GM23338 (cell line): ENCODE results near the gene ABCB8. TPM values are rescaled to one million over a fixed set of nuclear protein-coding genes. Genes with fewer than 3 reads are reported as not detected.

Experiments
- ATAC-seq: fragments of 200-7000 bp; cut with Tn5 transposase; 3 replicates; pipeline ENCODE4 v1.9.1; 2020
- DNase-seq: peaks from one replicate; pipeline ENCODE4 v3.0.0-alpha.2; 2015; ENCODE audit warnings: low spot score
- H2AFZ ChIP-seq: fragments of 200-600 bp; sonication (generic); 2 replicates; pipeline ENCODE4 v1.8.0; 2016; ENCODE audit warnings: antibody characterized with exemption, mild to moderate bottlenecking, moderate library complexity
- H3F3A ChIP-seq: fragments of 200-600 bp; sonication (generic); replicated peaks from 2 replicates; pipeline ENCODE4 v1.8.0; 2017; ENCODE audit warnings: antibody characterized with exemption, mixed run types, low read depth
- H3K27ac ChIP-seq: fragments of 200-600 bp; sonication (generic); 2 replicates; pipeline ENCODE4 v1.6.1; 2016; ENCODE audit warnings: low read depth
- H3K27me3 ChIP-seq: fragments of 200-600 bp; sonication (generic); 2 replicates; pipeline ENCODE4 v1.8.0; 2016; ENCODE audit warnings: mild to moderate bottlenecking, mixed run types, moderate library complexity; ENCODE audit not compliant: insufficient read depth
- H3K36me3 ChIP-seq: fragments of 200-600 bp; sonication (generic); 2 replicates; pipeline ENCODE4 v1.8.0; 2016; ENCODE audit warnings: mild to moderate bottlenecking; ENCODE audit not compliant: insufficient read depth
- H3K4me1 ChIP-seq: fragments of 200-600 bp; sonication (generic); 2 replicates; pipeline ENCODE4 v1.8.0; 2016; ENCODE audit warnings: mild to moderate bottlenecking, moderate library complexity; ENCODE audit not compliant: insufficient read depth
- H3K4me2 ChIP-seq: fragments of 200-600 bp; sonication (generic); 2 replicates; pipeline ENCODE4 v1.7.1; 2017; ENCODE audit warnings: mixed run types
- H3K4me3 ChIP-seq: fragments of 200-600 bp; sonication (generic); 2 replicates; pipeline ENCODE4 v1.6.1; 2016; ENCODE audit warnings: mixed run types
- H3K79me2 ChIP-seq: fragments of 200-600 bp; sonication (generic); replicated peaks from 2 replicates; pipeline ENCODE4 v1.8.0; 2017; ENCODE audit warnings: mild to moderate bottlenecking; ENCODE audit not compliant: insufficient read depth
- H3K9me2 ChIP-seq: fragments of 200-600 bp; sonication (generic); 2 replicates; pipeline ENCODE4 v1.8.0; 2017; ENCODE audit not compliant: insufficient read depth
- H4K20me1 ChIP-seq: fragments of 200-600 bp; sonication (generic); replicated peaks from 2 replicates; pipeline ENCODE4 v1.8.0; 2017; ENCODE audit warnings: mild to moderate bottlenecking; ENCODE audit not compliant: insufficient read depth
- H3K27ac Mint-ChIP-seq: 2 replicates; pipeline ENCODE4 v1.8.0; 2020; ENCODE audit warnings: inconsistent platforms, mild to moderate bottlenecking, moderate library complexity, mixed read lengths
- H3K27me3 Mint-ChIP-seq: 3 replicates; pipeline ENCODE4 v1.8.0; 2022; ENCODE audit warnings: low read depth, mild to moderate bottlenecking, moderate library complexity, mixed read lengths, inconsistent platforms; ENCODE audit not compliant: insufficient read depth, poor library complexity
- H3K36me3 Mint-ChIP-seq: 3 replicates; pipeline ENCODE4 v1.8.0; 2021; ENCODE audit warnings: low read depth, mild to moderate bottlenecking, inconsistent platforms, moderate library complexity, mixed read lengths
- H3K4me1 Mint-ChIP-seq: 3 replicates; pipeline ENCODE4 v1.8.0; 2020; ENCODE audit warnings: mild to moderate bottlenecking, inconsistent platforms, mixed read lengths
- H3K4me3 Mint-ChIP-seq: 3 replicates; pipeline ENCODE4 v1.8.0; 2021; ENCODE audit warnings: moderate library complexity, mild to moderate bottlenecking, inconsistent platforms, mixed read lengths
- H3K9me3 Mint-ChIP-seq: 3 replicates; pipeline ENCODE4 v1.8.0; 2020; ENCODE audit warnings: moderate library complexity, mild to moderate bottlenecking, inconsistent platforms, mixed read lengths
- EZH2 ChIP-seq: fragments of 200-600 bp; sonication (generic); IDR thresholded peaks from one replicate; pipeline ENCODE4 v1.8.0; 2017; ENCODE audit warnings: antibody characterized with exemption, mild to moderate bottlenecking, low read depth; ENCODE audit not compliant: unreplicated experiment
- EZH2phosphoT487 ChIP-seq: fragments of 200-600 bp; sonication (generic); IDR thresholded peaks from one replicate; pipeline ENCODE4 v1.8.1; 2018; ENCODE audit warnings: antibody characterized with exemption; ENCODE audit not compliant: unreplicated experiment
- JUNB ChIP-seq: IDR thresholded peaks from one replicate; pipeline ENCODE4 v1.6.1; 2016; ENCODE audit warnings: antibody characterized with exemption; ENCODE audit not compliant: unreplicated experiment
- POLR2AphosphoS5 ChIP-seq: IDR thresholded peaks from 2 replicates; pipeline ENCODE4 v1.6.1; 2016; ENCODE audit warnings: antibody characterized with exemption, low read depth
- STAT1 ChIP-seq: IDR thresholded peaks from one replicate; pipeline ENCODE4 v1.6.1; 2016; ENCODE audit warnings: antibody characterized with exemption; ENCODE audit not compliant: unreplicated experiment
- ZNF114 ChIP-seq: fragments of 250-450 bp; sonication (Bioruptor Pico); IDR thresholded peaks from 2 replicates; pipeline ENCODE4 v1.5.0; 2020; ENCODE audit warnings: mild to moderate bottlenecking, moderate library complexity
- ZNF331 ChIP-seq: fragments of 250-450 bp; sonication (Bioruptor Pico); IDR thresholded peaks from 2 replicates; pipeline ENCODE4 v1.5.0; 2020; ENCODE audit warnings: low read depth, mild to moderate bottlenecking, moderate library complexity
- polyA plus RNA-seq: library from polyadenylated mRNA; unstranded; fragments of >200 nt; fragmentation: Nextera tagmentation; extraction: Ambion mirVana; gene quantifications from 2 replicates; pipeline ENCODE4 v1.2.1, GENCODE V29; 2016
- total RNA-seq: library from RNA; depleted of rRNA; stranded (reverse); fragments of >200 nt; shearing (Covaris generic); gene quantifications from 2 replicates; pipeline ENCODE4 v1.2.3, GENCODE V29; 2014
- TF ChIP-seq, protein P1 (sequence below): IDR thresholded peaks from 2 replicates; pipeline ENCODE4 v1.6.1; 2016; ENCODE audit warnings: antibody characterized with exemption
- TF ChIP-seq, protein P2 (sequence below): fragments of 250-450 bp; sonication (Bioruptor Pico); IDR thresholded peaks from 2 replicates; pipeline ENCODE4 v1.5.0; 2020; ENCODE audit warnings: mild to moderate bottlenecking, moderate library complexity
- TF ChIP-seq, protein P3 (sequence below), 2 experiments: fragments of 200-600 bp in 1 of 2; sonication (generic) in 1 of 2; conservative IDR thresholded peaks; 2 replicates each; pipeline versions ENCODE4 v1.5.1 to v1.6.1; 2016 to 2017; ENCODE audit warnings: antibody characterized with exemption in 2 of 2, low read depth in 2 of 2, mild to moderate bottlenecking in 2 of 2, moderate library complexity in 1 of 2

The ABCB8 gene
- total and polyA plus RNA-seq, 2 experiments from 2014 or later: 11.4 to 27.1 TPM

DNA sequence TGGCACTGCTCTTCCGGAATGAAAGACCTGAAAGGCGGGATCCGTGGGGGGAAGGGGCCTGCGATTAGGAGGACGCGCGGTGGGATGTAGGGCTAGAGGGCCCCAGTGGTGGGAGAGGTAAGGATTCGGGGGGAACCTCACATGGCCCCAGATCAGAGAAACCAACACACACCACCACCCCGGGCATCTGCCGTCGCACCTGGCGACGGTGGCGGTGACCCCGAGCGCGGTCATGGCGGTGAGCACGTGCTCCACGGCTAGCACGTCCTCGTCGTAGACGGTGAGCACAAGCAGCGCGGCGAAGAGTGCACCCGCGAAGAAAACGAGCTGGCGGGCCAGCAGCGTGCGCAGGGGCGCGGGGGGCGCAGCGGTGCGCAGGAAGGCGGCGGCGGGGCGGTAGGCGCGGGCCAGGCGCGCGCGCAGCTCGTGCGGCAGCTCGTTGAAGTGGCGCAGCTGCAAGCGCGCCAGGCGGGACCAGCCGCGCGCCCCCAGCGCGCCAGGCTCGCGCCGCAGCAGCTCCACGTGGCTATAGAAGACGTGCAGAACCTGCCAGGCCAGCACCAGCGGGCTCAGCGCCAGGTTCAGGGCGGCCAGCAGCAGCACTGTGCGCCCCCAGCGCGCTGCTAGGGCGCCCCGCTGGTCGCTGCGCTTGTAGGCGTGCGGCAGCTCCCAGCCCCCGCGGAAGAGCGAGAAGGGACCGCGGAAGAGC, 9.7 kb upstream of the ABCB8 start:
- Histone ChIP-seq H2AFZ (peak overlapping the region; percentile 90), H3K27ac (no peak overlapping the region), H3K79me2 (no peaks in the 10 kb centered on the region), H3F3A (peaks cover 9% of the 10 kb centered on the region; the same call in 1 of the 2 replicates), H4K20me1 (no peaks in the 10 kb centered on the region), H3K4me3 (peak overlapping the region; percentile 47), H3K27me3 (peaks cover 49% of the 10 kb centered on the region), H3K9me2 (no peaks in the 10 kb centered on the region), H3K4me1 (peaks cover 14% of the 10 kb centered on the region), H3K36me3 (no peaks in the 10 kb centered on the region; the same call in 1 of the 2 replicates), H3K4me2 (peak overlapping the region; percentile 77)
- Mint-ChIP-seq H3K27me3 (peaks cover 54% of the 10 kb centered on the region), H3K4me3 (peak overlapping the region; percentile 66), H3K4me1 (peaks cover 30% of the 10 kb centered on the region), H3K36me3 (peaks cover 11% of the 10 kb centered on the region), H3K9me3 (peaks cover 4% of the 10 kb centered on the region; the same call in 2 of the 3 replicates), H3K27ac (no peak overlapping the region; the same call in 1 of the 2 replicates)
- DNase-seq (peak; percentile 65), ATAC-seq (peak; percentile 30)
- TF ChIP-seq ZNF114 (CRISPR knock-in tag): no peak
- TF ChIP-seq POLR2AphosphoS5: peak; percentile 1; the same call in 1 of the 2 replicates

DNA sequence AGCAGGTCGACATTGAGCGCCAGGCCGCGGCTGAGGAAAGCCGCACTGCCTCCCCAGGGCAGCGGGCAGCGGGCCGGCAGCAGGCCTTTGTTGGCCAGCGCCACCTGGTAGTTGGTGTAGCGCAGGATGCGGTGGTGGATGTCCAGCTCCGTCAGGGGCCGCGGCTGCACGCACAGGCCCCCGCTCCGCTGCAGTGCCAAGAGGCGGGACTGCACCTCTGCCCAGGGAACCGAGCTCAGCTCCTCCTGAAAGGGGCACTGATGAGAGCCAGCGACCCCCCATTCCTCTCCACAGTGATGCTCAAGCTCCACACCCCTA, 9.2 kb upstream of the ABCB8 start:
- H3K4me3 ChIP-seq: peak overlapping the region; percentile 47
- peaks cover 30% of the 10 kb centered on the region for H3K4me1 Mint-ChIP-seq
- H3K27me3 Mint-ChIP-seq: peaks cover 48% of the 10 kb centered on the region
- no peak for TF ChIP-seq STAT1
- TF ChIP-seq, protein P1, sequence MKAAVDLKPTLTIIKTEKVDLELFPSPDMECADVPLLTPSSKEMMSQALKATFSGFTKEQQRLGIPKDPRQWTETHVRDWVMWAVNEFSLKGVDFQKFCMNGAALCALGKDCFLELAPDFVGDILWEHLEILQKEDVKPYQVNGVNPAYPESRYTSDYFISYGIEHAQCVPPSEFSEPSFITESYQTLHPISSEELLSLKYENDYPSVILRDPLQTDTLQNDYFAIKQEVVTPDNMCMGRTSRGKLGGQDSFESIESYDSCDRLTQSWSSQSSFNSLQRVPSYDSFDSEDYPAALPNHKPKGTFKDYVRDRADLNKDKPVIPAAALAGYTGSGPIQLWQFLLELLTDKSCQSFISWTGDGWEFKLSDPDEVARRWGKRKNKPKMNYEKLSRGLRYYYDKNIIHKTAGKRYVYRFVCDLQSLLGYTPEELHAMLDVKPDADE: no peak
- TF ChIP-seq, protein P2, sequence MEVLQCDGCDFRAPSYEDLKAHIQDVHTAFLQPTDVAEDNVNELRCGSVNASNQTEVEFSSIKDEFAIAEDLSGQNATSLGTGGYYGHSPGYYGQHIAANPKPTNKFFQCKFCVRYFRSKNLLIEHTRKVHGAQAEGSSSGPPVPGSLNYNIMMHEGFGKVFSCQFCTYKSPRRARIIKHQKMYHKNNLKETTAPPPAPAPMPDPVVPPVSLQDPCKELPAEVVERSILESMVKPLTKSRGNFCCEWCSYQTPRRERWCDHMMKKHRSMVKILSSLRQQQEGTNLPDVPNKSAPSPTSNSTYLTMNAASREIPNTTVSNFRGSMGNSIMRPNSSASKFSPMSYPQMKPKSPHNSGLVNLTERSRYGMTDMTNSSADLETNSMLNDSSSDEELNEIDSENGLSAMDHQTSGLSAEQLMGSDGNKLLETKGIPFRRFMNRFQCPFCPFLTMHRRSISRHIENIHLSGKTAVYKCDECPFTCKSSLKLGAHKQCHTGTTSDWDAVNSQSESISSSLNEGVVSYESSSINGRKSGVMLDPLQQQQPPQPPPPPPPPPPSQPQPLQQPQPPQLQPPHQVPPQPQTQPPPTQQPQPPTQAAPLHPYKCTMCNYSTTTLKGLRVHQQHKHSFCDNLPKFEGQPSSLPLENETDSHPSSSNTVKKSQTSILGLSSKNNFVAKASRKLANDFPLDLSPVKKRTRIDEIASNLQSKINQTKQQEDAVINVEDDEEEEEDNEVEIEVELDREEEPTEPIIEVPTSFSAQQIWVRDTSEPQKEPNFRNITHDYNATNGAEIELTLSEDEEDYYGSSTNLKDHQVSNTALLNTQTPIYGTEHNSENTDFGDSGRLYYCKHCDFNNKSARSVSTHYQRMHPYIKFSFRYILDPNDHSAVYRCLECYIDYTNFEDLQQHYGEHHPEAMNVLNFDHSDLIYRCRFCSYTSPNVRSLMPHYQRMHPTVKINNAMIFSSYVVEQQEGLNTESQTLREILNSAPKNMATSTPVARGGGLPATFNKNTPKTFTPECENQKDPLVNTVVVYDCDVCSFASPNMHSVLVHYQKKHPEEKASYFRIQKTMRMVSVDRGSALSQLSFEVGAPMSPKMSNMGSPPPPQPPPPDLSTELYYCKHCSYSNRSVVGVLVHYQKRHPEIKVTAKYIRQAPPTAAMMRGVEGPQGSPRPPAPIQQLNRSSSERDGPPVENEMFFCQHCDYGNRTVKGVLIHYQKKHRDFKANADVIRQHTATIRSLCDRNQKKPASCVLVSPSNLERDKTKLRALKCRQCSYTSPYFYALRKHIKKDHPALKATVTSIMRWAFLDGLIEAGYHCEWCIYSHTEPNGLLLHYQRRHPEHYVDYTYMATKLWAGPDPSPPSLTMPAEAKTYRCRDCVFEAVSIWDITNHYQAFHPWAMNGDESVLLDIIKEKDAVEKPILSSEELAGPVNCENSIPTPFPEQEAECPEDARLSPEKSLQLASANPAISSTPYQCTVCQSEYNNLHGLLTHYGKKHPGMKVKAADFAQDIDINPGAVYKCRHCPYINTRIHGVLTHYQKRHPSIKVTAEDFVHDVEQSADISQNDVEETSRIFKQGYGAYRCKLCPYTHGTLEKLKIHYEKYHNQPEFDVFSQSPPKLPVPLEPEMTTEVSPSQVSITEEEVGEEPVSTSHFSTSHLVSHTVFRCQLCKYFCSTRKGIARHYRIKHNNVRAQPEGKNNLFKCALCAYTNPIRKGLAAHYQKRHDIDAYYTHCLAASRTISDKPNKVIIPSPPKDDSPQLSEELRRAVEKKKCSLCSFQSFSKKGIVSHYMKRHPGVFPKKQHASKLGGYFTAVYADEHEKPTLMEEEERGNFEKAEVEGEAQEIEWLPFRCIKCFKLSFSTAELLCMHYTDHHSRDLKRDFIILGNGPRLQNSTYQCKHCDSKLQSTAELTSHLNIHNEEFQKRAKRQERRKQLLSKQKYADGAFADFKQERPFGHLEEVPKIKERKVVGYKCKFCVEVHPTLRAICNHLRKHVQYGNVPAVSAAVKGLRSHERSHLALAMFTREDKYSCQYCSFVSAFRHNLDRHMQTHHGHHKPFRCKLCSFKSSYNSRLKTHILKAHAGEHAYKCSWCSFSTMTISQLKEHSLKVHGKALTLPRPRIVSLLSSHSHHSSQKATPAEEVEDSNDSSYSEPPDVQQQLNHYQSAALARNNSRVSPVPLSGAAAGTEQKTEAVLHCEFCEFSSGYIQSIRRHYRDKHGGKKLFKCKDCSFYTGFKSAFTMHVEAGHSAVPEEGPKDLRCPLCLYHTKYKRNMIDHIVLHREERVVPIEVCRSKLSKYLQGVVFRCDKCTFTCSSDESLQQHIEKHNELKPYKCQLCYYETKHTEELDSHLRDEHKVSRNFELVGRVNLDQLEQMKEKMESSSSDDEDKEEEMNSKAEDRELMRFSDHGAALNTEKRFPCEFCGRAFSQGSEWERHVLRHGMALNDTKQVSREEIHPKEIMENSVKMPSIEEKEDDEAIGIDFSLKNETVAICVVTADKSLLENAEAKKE: no peak
- TF ChIP-seq ZNF331 (CRISPR knock-in tag): no peak
- no peak for TF ChIP-seq JUNB
- no peak for TF ChIP-seq EZH2phosphoT487
- TF ChIP-seq EZH2: no peak
- TF ChIP-seq, protein P3, sequence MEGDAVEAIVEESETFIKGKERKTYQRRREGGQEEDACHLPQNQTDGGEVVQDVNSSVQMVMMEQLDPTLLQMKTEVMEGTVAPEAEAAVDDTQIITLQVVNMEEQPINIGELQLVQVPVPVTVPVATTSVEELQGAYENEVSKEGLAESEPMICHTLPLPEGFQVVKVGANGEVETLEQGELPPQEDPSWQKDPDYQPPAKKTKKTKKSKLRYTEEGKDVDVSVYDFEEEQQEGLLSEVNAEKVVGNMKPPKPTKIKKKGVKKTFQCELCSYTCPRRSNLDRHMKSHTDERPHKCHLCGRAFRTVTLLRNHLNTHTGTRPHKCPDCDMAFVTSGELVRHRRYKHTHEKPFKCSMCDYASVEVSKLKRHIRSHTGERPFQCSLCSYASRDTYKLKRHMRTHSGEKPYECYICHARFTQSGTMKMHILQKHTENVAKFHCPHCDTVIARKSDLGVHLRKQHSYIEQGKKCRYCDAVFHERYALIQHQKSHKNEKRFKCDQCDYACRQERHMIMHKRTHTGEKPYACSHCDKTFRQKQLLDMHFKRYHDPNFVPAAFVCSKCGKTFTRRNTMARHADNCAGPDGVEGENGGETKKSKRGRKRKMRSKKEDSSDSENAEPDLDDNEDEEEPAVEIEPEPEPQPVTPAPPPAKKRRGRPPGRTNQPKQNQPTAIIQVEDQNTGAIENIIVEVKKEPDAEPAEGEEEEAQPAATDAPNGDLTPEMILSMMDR (conservative IDR thresholded peaks at IDR 0.05; ENCODE audit: low read depth in 2 of 2): no peak; a peak in 1 of 4 replicates

More for the DNA sequence above, 9.2 kb upstream of the ABCB8 start:
- Histone ChIP-seq H3K4me2 (peak overlapping the region; percentile 77; the same call in 1 of the 2 replicates), H3F3A (peaks cover 8% of the 10 kb centered on the region; the same call in 1 of the 2 replicates), H2AFZ (peak overlapping the region; percentile 90), H3K27me3 (peaks cover 49% of the 10 kb centered on the region), H4K20me1 (no peaks in the 10 kb centered on the region), H3K79me2 (no peaks in the 10 kb centered on the region), H3K4me1 (peaks cover 14% of the 10 kb centered on the region), H3K9me2 (no peaks in the 10 kb centered on the region), H3K36me3 (no peaks in the 10 kb centered on the region; the same call in 1 of the 2 replicates), H3K27ac (no peak overlapping the region)
- ATAC-seq (peak; percentile 5; the same call in 2 of the 3 replicates), DNase-seq (no peak)
- Mint-ChIP-seq H3K4me3 (peak overlapping the region; percentile 58), H3K27ac (no peak overlapping the region), H3K9me3 (peaks cover 4% of the 10 kb centered on the region; the same call in 2 of the 3 replicates), H3K36me3 (peaks cover 11% of the 10 kb centered on the region)
